ENCODE results near the gene INTS6.

INTS6 gene

DNA sequence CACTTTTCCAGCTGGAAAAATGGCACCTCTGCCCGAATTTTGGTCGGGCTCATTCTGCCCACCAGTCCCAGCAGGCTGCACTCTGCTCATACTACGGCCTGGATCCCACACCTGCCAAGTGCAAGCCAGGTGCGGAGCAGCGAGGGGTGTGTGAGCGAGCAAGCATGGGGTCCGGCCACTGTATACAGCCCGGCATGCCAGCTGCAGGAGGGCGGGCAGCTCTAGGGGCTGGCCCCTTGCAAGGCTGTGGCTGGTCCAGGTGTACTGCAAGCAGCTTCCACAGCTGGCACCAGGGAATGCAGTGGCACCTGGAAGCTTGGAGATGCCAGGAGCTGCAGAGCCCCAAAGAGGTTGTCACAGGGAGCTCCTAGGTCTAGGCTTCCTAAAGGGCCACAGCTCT lies 2.7 kb upstream of the INTS6 start:
- H3K4me3 ChIP-seq (ENCODE audit: low read length): no peak overlapping the region
- no peak for DNase-seq (ENCODE audit: low read depth)

DNA sequence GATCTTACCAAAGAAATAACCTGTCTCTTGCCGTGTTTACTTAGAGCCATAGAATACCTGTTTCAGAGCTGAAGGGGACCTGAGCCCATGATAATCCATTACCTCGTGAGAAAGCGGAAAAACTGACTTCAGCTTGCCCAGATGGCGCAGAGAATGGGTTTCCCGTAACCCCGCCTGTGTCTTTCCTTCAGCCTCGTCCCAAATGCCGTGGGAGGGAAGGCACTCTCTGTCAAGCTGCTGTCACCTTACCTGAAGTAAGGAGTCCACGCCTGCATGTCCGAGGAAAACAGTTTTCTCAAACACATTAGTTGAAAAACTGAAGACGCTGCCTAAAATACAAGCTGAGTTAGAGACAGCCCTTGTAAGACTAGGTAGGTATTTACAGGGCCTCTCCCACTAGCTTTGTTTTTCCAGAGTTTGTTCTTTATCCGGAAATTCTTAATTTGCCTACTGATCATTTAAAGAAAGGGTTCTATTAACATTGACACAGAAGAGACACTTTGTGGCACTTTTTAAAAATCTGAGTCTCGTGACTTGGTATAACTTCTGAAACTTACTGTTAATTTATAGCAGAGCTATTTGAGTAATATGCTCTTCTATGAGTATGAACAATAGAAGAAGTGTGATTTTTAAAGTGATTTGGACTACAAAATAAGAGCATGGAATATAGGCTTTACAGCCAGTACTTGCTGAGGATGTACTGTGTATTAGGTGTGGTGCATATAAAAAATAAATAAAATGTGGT lies 1.3 kb upstream of the INTS6 start:
- TF ChIP-seq, protein P1, sequence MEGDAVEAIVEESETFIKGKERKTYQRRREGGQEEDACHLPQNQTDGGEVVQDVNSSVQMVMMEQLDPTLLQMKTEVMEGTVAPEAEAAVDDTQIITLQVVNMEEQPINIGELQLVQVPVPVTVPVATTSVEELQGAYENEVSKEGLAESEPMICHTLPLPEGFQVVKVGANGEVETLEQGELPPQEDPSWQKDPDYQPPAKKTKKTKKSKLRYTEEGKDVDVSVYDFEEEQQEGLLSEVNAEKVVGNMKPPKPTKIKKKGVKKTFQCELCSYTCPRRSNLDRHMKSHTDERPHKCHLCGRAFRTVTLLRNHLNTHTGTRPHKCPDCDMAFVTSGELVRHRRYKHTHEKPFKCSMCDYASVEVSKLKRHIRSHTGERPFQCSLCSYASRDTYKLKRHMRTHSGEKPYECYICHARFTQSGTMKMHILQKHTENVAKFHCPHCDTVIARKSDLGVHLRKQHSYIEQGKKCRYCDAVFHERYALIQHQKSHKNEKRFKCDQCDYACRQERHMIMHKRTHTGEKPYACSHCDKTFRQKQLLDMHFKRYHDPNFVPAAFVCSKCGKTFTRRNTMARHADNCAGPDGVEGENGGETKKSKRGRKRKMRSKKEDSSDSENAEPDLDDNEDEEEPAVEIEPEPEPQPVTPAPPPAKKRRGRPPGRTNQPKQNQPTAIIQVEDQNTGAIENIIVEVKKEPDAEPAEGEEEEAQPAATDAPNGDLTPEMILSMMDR (conservative IDR thresholded peaks at IDR 0.05; ENCODE audit: low read length): no peak
- peak; percentile 8 for DNase-seq (ENCODE audit: low read depth)
- peak overlapping the region; percentile 76 for H3K4me3 ChIP-seq (ENCODE audit: low read length)

More for the DNA sequence above, 2.7 kb upstream of the INTS6 start:
- TF ChIP-seq, protein P1 (conservative IDR thresholded peaks at IDR 0.05; ENCODE audit: low read length): no peak

DNA sequence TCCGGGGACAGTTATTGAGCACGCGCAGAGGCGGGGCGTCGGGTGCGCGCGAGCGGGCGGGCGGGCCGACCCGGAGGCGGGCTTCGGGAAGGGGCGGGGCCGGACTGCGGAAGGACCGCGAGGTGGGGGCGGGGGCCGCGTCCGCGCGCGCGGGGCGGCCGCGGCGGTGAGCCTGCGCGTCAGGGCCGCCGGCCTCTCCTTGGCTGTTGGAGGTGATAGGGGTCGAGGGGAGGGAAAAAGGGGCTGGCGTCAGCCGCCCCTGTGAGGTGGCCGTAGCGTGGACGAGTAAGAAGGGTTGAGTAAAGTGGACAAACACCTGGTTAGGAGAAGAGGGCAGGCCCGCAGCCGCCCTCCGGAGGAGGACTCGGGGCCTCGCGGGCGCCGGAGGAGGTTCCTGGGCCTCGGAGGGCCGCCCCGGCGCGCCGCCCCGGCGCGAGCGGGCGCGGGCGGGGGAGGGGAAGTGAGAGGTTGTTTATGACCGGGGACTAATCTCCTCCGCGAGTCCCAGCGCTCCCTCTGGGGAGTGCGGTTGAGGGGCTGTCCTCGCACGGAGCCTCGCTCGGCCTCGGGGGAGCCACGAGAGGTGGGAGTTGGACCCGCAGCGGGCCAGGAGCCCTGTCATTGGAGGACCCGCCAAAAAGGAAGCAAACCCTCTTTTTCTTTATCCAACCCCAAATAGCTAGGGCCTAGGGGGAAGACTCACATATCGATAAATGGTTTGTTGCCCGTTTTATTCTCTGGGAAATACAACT lies 547 bp upstream of the INTS6 start:
- H3K4me3 ChIP-seq (ENCODE audit: low read length): peak overlapping the region; percentile 76
- DNase-seq (ENCODE audit: low read depth): no peak
- TF ChIP-seq, protein P1 (conservative IDR thresholded peaks at IDR 0.05; ENCODE audit: low read length): no peak; the same call in 1 of the 2 replicates

DNA sequence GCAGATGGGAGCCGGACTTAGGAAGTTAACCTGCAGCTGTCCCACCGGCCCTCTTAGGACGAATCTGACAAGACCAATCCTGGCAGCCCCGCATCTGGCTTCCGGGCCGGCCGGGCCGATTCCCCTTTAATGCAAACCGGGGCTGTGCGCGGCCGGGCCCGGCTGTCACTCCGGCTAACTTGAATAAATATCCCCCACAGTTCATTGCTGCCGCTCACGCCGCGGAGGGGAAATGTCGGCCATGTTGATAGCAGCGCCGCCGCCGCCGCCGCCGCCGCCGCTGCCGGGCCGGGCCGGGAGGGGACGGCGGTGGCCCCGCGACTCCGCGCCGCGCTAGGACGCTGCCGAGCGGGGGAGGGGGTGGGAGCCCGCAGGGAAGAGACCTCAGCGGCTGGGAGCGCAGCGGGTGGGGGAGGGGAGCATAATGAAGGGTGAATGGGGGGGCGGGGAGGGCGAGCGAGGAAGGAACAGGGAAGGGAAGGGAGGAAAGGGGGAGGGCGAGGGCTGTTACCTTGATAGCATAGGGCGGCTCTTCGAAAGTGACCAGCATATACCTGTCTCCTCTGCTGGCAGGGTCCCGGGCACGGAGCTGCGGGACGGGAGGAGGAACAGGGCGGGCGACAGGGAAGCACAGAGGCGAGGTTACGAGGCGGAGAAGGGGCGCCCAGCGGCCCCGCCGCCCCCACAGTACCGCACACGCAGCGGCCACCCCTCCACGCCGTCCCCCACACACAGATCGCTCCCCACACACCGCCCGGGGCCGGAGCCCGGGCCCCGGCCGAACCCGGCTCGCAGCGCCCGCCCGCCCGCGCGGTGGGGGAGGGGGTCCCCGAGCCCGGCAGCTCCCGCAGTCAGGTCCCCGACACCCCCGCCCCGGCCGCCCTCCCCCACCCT lies 1.1 kb downstream of the INTS6 start:
- TF ChIP-seq, protein P1 (conservative IDR thresholded peaks at IDR 0.05; ENCODE audit: low read length): no peak
- peak overlapping the region; percentile 83 for H3K4me3 ChIP-seq (ENCODE audit: low read length)
- DNase-seq (ENCODE audit: low read depth): peak; percentile 65

GRCh38 chr13:51451134-51451466 lies 1.7 kb downstream of the INTS6 start:
- no peak for DNase-seq (ENCODE audit: low read depth)
- TF ChIP-seq, protein P1 (conservative IDR thresholded peaks at IDR 0.05; ENCODE audit: low read length): no peak
- H3K4me3 ChIP-seq (ENCODE audit: low read length): peak overlapping the region; percentile 83

DNA sequence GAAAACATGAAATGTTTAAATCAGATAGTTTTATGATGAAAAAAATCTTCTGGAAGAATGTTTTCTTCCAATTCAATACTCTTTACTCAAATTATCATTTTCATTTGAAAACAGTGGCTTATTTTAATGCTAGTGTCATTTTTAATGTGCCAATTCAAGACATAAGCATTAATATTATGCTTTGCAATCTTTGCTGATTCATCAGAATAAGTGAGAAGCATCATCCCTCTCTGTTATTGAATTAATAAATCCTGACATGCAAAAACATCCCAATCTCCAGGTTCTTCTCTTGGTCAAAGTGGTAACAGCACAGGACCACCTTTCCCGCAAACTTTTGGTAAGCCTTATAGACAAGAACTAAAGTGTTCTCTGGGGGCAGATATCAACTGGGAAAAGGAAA lies 3.8 kb downstream of the INTS6 start:
- TF ChIP-seq, protein P1 (conservative IDR thresholded peaks at IDR 0.05; ENCODE audit: low read length): no peak
- DNase-seq (ENCODE audit: low read depth): no peak
- no peak overlapping the region for H3K4me3 ChIP-seq (ENCODE audit: low read length)
